ENCODE measurements around the gene ARFGAP3.

The ARFGAP3 gene

DNA sequence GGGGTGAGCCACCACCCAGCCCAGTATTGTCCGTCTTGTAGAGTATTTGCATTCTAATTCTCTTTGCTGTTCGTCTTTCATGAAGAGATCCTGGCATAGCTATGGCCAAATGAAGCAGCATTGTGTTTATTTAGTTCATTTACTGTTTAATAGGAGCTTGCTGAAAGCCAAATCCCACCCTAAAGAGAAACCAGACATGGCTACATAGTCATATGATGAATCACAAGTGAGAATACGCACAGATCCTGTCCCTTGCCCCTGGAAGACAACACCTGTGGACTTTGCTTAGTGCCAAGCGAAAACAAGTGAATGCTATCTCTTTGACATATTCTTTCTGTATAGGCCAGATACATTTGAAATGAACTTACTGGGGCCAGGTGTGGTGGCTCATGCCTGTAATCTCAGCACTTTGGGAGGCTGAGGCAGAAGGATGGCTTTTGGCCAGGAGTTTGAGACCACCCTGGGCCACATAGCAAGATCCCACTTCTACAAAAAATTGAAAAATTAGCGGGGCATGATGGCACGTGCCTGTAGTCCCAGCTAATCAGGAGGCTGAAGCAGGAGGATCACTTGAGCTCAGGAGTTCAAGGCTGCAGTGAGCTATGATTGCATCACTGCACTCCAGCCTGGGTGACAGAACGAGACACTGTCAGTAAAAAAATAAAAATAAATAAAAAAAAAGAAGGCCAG, 5.1 kb upstream of the ARFGAP3 start:
- peak; percentile 71 for DNase-seq (ENCODE audit: low read depth)

DNA sequence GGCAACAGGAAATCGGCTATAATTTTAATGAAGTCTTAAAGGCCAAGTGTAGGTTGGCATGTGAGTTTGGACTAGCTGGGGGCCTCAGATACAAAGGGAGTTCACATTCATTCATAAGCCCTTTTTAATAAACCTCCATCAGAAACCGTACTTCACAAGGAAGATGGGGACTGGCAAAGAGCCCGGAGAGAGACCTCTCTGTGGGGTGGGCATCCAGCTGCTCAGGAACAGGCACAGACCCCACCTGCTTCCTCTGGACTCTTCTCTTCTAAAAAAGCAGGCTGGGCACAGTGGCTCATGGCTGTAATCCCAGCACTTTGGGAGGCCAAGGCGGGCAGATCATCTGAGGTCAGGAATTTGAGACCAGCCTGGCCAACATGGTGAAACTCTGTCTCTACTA, 3.9 kb upstream of the ARFGAP3 start:
- DNase-seq (ENCODE audit: low read depth), result no peak

DNA sequence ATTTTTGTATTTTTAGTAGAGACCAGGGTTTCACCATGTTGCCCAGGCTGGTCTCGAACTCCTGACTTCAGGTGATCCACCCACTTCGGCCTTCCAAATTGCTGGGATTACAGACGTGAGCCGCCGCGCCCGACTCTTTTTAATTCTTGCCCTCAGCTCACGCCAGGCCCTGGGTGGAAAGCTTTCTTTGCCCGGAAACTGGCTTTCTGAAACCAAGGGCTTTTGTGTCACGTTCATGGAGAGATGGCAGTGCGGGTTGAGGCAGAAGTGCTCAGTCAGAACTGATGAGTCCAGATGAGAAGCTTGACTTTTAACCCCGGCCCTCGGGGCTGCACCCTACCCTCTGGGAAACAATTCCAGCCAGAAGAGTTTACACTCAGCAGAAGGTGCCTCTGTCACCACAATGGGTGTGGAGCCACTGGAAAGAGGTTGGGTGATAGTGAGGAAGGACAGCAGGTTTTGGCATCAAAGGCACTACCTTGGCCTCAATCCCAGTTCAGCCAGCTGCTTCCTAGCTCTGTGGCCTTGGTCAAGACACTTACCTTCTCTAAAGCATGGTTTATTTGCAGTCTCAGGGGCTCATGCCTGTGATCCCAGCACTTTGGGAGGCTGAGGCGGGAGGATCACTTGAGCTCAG, 890 bp upstream of the ARFGAP3 start:
- DNase-seq (ENCODE audit: low read depth), result no peak

DNA sequence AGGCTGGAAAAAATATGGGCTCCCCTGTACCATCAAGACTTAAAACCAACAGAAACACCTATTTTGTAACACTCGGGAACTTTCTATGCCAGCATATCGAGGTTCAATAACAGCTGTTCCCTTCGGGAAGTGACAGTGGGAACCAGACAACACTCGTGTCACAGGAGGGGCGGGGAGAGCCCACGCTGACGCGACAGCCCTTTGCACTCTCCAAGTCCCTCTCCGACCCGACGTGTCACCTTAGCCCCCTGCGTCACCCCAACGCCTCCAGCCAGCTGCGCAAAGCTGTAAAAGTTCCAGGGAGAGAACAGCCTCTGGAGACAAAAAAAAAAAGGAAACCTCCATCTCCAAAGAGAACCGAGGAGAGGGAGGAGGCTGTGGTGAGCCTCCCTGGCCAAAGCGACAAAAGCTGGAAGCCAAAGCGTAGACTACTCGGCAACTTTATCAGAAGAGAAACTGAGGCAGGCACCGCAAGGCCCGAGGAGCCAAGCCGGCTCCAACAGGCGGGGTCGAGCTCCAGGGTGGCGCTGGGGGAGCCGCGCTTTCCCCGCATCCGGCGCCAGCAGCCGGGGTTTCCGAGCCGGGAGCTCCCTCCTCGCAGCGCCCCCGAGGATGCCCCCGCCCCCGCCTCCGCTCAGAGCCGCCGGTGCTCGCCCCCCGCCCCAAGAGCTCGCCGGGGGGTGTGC, 751 bp downstream of the ARFGAP3 start:
- peak; percentile 56 for DNase-seq (ENCODE audit: low read depth)

DNA sequence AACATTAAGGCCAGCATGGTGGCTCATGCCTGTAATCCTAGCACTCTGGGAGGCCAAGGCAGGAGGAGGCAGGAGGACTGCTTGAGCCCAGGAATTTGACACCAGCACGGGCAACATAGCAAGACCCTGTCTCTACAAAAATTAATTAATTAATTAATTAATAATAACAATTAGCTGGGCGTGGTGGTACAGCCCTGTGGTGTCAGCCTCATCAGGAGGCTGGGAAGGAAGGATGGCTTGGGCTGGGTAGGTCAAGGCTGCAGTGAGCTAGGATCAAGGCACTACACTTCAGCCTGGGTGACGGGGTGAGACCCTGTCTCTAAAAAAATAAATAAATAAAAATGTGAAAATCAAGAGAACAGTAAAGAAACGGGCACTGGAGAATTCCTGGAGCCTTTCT, 1.4 kb downstream of the ARFGAP3 start:
- no peak for DNase-seq (ENCODE audit: low read depth)

DNA sequence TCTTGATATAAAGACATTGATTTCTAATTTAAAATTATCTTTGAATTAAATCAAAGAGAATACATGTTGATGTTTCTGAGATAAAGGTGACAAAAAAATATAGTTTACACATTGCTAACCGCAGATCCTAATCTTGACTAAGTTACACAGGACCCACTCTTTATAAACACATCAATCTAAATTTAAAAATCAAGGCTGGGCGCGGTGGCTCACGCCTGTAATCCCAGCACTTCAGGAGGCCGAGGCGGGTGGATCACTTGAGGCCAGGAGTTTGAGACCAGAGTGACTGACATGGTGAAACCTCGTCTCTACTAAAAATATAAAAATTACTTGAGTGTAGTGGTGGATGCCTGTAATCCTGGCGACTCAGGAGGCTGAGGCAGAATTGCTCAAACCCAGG, 1.9 kb downstream of the ARFGAP3 start:
- no peak for DNase-seq (ENCODE audit: low read depth)

DNA sequence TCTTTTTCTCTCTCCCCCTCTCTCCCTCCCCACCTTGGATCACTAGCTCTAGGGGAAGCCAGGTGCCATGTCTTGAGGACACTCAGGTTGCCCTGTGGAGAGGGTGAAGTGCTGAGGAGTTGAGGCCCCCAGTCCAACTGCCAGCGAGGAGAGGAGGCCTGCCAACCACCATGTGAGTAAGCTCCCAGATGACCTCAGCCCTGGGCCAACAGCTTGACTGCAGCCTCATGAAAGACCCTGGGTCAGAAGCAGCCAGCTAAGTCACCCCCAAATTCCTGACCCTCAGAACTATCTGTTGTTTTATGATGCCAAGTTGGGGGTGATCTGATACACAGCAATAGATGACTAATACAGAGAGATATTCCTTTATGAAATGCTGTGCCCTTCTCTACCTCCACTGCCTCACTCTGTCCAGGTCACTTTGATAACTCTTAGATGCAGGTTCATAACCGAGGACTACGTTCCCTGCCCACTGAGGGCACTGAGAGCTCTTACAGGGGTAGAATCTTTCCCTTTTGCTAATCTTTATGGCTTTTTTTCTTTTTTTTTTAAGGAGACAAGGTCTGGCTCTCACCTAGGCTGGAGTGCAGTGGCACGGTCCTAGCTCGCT, 8.0 kb downstream of the ARFGAP3 start:
- peak; percentile 53 for DNase-seq (ENCODE audit: low read depth)

DNA sequence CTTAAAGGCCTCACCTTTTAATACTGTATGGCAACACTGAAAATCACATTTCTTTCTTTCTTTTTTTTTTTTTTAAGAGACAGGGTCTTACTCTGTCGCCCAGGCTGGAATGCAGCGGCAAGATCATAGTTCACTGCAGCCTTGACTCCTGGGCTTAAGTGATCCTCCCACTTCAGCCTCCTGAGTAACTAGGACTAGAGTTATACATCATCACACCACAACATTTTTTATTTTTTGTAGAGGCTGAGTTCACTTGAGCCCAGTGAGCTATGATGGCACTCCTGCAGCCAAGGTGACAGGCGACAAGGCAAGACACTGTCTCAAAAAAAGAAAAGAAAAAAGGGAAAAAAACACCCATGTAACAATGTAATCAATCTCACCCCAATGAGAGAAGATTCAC, 10.0 kb downstream of the ARFGAP3 start:
- DNase-seq (ENCODE audit: low read depth), result no peak

DNA sequence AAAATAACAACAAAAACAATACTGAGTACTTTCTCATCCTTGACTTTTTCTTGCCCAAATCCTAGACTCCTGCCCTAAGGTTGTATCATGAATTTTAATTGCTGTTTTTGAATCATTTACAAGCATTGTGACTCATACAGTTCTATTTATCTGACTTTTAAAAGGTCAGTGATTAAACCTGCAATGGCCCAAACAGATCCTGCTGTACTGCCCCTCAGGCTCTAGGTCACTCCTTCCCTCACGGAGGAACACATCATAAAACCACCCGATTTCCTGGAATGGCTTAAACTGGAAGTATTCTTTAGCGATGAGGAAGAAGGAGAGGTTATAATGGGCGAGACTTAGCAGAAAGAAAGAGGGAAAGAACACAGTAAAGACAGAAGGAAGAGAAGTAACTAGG, 12.3 kb downstream of the ARFGAP3 start:
- DNase-seq (ENCODE audit: low read depth), result peak; percentile 92

DNA sequence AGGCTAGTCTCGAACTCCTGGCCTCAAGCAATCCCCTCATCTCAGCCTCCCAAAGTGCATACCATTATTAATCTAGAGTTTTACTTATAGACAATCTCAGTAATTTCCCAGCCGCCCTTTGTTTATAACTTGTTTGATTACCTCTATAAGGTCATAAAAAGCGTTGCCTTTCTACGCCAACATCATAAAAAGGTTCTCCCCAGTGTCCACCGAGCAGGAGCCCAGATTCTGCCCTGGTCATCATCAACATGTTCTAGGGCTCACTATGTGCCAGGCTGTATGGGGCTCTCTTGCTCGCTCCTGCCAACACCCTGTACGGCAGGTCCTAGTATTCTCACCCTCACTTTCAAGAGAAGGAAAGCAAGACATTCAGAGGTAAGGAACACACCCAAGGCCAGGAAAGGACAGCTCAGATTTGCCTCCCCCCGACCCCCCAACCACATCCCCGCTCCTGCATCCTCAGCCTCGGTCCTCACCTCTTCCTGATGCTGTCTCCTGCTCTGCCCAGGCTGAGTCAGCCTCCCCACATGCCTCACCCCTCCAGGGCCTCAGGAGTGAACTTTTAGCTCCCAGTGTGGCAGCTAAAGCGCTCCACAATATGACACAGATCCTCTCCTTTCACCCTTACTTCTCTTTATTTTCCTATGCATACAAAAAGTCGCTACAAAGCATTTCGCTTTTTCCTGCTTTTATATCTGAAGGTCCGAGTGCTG, 14.3 kb downstream of the ARFGAP3 start:
- DNase-seq (ENCODE audit: low read depth), result peak; percentile 69

DNA sequence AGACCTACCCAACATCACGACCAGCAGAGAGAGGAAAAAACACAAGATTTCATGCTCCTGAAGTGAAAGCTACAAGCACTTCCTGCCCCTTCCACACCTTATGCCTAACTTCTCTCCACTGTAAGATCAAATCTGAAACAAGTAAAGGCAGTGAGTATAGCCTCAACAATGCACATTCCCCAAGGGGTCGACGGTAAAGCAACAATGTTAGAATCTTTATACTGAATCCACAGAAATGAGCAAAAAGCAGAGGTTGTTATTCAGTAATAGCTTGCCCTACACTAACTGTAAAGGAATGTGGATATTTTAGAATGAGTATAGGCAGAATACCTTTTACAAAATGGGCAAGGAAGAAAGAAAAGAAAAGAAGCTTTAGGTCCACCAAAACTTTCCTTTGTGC, 15.6 kb downstream of the ARFGAP3 start:
- DNase-seq (ENCODE audit: low read depth), result peak; percentile 69

DNA sequence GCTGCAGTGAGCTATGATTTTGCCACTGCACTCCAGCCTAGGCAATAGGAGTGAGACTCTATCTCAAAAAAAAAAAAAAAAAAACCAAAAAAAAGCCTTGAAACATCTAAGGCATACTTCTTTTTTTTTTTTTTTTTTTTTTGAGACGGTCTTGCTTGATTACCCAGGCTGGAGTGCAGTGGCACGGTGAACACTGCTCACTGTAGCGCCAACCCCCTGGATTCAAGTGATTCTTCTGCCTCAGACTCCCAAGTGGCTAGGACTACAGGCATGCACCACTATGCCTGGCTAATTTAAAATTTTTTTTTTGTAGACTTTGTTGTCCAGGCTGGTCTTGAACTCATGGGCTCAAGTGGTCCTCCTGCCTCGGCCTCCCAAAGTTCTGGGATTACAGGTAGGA, 19.5 kb downstream of the ARFGAP3 start:
- no peak for DNase-seq (ENCODE audit: low read depth)

DNA sequence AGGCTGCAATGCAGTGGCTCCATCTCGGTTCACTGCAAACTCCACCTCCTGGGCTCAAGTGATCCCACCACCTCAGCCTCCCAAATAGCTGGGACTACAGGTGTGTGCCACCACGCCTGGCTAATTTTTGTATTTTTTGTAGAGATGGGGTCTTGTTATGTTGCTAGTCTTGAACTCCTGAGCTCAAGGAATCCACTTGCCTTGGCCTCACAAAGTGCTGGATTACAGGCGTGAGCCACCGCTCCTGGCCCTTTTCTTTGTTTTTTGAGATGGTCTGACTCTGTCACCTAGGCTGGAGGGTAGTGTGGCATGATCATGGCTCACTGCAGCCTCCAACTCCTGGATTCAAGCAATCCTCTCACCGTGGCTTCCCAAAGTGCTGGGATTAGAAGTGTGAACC, 21.0 kb downstream of the ARFGAP3 start:
- DNase-seq (ENCODE audit: low read depth), result no peak

DNA sequence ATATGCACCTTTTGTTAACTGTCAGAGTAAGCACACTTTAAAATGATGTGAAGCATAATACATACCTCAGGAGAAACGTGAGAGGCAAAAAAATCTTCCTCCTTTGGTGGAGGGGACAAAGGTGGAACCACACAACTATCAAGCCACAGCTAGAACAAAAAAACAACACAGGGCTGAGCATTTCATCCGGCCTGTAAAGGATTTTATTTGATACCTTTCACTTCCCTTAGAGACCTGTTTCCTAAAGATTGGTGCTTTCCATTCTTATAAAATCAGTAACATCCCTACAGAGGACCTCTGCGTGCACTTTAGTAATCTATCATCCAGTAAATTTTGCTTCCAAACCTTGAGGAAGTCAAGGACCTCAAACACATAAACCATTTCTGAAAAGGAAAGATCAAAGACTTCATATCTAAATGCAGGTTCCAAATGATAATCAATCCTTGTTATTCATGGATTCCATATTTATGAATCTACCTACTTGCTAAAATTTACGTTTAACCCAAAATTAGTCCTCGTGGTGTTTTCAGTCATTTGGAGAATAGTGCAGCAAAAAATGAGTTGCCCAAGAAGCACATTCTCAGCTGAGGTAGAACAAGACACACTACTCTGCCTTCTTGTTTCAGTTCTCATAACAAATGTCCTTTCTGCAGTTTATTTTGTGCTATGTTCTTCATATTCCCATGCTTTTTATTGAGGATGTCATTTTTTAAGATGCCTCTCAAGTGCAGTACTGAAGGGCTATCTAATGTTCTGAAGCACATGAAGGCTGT, 22.7 kb downstream of the ARFGAP3 start:
- DNase-seq (ENCODE audit: low read depth), result no peak

DNA sequence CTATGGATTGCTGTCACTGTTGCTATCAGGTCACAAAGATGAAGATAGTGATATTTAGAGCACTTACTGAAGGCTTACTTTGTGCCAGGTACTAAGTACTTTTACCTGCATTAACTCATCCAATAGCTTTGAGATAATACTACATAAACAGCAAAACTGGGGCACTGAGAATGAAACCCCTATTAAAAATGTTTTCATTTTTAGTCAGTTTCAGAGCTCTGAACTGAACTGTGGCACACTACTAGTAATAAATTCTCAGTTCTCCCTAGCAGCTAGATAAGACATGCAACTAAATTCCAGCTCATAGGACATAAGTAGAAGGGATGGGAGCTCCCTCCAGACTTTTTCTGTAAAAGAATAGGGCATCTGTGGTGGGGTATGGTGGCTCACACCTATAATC, 24.0 kb downstream of the ARFGAP3 start:
- DNase-seq (ENCODE audit: low read depth), result no peak

DNA sequence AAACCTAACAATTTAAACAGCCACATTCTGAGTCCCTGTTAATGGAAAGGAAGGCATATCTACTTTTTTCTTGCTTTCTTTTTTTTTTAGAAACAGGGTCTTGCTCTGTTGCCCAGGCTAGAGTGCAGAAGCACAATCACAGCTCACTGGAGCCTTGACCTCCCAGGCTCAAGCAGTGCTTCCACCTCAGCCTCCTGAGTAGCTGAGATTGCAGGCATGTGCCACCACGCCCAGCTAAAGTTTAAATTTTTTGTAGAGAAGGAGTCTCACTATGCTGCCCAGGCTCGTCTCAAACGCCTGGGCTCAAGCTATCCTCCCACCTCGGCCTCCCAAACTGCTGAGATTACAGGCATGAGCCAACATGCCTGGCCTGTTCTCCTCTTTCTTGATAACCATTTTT, 25.4 kb downstream of the ARFGAP3 start:
- no peak for DNase-seq (ENCODE audit: low read depth)

DNA sequence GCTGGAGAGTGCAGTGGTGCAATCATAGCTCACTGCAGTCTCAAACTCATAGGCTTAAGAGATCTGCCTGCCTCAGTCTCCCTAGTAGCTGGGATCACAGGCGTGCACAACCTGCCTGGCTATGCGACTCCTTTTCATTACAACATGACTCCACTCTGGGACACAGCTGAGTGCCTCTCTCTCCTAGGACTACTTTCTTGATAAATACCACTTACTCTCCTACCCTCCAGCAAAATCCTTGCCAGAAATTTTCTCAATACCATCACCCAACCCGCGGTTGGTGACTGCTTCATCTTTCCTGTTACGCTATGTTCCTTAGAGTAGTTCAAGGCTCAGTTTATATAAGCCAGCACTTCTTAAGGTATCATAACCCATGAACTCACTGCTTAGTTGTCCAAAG, 26.9 kb downstream of the ARFGAP3 start:
- DNase-seq (ENCODE audit: low read depth), result no peak

DNA sequence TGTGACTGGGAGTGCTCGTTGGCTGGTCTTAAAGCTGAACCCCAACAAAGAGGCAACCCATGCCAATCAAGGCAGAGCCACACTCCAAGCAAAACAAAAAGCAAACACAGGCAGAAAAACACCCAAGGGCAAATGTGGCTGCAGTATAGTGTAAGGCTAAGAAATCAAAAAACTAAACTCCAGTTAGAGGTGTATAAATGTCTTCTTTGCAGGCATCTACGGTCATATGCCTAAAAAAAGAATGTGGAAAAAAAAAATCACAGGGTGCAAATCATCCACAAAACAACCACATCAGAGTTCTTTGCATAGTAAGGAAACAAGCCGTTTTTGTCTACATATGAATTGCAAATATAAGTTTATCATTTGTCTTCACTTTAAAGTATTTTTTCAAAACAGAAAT, 27.8 kb downstream of the ARFGAP3 start:
- no peak for DNase-seq (ENCODE audit: low read depth)

DNA sequence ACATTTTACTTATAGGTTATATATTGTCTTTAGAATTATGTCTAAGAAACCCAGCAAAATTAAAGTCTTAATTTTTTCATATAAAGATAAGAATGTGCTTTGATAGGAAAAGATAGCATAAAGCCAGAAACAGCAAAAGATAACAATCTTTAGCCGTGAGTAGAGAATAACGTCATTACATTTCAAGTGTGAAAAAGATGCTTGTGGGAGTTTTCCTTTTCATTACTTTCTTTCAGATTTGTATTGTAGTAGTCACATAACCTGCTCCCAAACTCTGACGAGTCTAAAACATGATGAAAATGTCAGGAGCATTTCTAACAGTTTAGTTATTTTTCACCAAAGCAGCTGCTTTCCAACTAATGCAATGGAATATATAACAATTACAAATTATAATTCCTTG, 31.3 kb downstream of the ARFGAP3 start:
- DNase-seq (ENCODE audit: low read depth), result no peak

DNA sequence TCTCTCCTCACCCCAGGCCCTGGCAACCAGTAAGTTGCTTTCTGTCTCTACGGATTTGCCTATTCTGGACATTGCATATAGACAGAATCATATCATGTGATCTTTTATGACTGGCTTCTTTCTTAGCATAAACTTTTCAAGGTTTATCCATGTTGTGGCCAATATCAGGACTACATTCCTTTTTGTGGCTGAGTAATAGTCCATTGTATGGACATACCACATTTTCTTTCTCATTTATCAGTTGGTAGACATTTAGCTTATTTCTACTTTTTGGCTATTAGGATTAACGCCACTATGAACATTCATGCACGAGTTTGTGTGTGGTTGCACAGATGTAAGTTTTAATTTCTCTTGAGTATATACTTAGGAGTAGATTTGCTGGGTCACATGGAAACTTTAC, 35.7 kb downstream of the ARFGAP3 start:
- no peak for DNase-seq (ENCODE audit: low read depth)

DNA sequence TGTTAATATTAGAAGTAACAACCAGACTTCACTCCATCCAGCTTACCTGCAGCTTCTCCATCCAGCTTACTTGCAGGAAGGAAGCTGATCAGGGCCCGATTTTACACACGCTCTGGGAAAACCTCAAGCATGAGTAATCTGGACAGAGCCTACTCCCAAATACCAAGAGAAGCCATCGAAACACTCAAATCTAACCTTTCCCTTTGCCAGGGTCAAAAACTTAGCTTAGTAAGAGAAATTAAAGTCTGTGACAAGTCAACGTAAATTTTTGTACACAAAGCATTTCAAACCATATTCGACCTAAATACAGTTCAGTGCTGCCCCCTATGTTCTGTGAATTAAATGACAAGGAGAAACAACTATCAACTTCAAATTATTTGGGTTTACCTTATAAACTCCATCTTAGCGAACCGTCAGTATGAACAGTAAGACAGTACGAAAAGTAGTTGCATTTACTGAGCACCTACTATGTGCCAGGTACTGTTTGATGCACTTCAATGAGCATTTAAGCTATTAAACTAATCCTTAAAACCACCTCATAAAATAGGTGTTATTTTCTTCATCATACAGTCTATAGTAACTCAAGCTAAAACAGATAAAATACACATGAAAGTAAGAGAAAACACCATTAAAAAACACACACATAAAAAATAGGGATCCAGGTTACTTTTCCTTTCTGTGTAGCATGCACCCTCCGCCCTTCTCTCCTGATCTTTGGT, 36.9 kb downstream of the ARFGAP3 start:
- DNase-seq (ENCODE audit: low read depth), result peak; percentile 86

All from ELR (cell line).